Embryonic facial prominence (tissue), 1 donor: ENCODE measurements around the gene ARF3.
A peak's percentile ranks its signal among the peaks of the same experiment; 100 is the strongest.
"Not testable (repeated sequence)": the region's sequence is repeated elsewhere in the genome, so short reads cannot be mapped to it uniquely, and the experiment has no call there.

ENCODE experiments used
- DNase-seq: peaks from one replicate; pipeline ENCODE4 v3.0.0-alpha.2; 2016; ENCODE audit errors: extremely low spot score

Gene ARF3

DNA sequence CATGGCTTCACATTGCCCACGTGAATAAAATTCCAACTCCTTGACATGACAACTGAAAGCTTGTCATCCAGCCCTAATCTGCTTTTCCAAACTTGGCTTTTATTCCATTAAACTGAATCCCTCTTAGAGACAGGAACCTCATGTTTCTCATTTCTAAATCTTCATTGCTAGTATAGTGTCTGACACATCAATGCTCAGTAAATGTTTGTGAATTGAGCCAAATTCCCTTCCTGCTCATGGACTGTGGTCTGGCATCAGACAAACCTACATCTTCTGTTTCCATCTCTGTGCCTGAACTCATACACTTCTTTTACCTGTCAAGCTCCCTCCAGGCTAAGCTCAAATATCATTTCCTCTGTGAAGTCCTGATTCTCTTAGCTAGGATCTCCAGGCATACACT, 27.7 kb downstream of the ARF3 start:
- no peak for DNase-seq

DNA sequence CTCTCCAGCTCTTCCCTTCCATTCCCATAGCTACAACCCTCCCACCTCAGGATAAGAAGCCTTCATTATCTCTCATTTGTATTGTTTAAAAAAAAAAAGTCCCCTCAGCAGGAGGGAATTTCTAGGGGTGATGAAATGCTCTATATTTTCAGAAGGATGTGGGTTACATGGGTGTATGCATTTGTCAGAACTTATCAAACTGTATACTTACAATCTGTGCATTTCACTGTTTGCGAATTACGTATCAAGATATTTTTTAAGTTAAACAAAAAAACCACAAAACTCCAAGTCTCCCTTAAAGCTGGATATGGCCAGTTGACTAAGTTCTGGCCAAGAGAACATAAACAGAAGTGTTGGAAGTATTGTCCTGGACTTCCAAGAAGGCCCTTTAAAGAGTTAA, 30.0 kb downstream of the ARF3 start:
- no peak for DNase-seq

DNA sequence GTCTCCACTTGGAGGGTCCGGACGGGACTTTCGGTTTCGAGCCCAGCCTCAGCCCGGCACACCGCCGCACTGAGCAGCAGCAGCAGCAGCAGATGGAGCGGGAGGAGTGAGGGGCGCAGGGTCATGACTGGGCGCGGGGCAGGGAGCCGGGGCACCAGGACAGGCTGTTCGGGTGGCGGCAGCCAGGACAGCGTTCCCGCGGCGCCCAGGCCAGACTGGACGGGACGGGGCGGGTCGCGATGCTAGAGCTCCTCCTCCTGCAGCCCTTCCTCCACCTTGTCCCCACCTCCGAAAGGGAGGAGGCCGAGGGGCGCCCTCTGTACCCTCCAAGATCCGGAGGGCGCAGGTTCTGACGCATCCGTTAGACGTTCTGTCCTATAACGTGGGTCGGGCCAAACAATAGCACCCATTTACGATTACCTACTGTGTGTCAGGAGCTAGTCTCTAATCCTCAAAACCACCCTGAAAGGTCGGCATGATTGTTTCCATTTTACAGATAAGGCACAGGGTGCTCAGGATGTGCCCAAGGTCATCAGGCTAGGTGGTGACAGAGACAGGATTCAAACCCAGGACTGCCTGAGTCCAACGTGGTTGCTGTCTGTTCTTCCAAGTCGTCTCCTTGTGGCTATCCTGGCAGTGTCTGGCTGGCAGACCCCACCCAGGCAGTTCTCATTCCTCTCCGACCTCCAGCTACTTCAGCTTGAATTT, 31.8 kb downstream of the ARF3 start, which contains the start of gene FKBP11:
Gene FKBP11, minus strand, starts transcription at position 189 of the 708 bp plus-strand sequence. Its CDS starts 64 bp downstream, at position 125.
- DNase-seq = peak; percentile 23

DNA sequence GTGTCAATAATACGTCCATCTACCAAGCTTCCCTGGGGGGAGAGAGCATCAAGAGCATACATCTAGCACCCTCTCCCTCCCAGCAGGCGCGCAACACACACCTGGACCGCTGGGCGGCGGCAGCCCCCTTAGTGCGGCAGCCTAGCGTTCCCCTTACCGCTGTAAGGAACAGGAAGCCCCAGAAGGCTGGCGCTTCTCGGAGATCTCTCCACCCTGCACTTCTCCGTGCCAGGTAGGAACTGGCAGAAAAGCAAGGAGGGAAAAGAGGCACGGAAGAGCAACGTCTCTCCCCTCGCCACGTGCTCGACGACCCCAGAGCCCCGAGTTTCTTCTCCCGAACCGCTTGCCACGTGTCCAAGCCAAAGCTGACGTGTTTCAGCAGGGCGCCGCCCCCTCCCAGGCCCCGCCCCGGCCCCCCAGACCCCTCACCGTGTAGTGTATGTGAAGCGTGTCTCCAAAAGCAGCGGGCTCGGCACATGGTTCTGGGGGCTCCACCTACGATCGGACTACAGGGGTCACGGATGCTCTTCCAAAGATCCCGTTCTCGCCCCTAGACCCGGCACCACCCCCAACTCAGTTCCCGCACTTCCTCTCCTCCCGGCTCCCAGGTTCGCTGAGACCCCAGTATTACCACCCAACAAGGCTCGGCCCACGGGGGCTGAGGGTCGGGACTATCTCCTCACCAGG, 32.5 kb downstream of the ARF3 start:
- peak; percentile 9 for DNase-seq

DNA sequence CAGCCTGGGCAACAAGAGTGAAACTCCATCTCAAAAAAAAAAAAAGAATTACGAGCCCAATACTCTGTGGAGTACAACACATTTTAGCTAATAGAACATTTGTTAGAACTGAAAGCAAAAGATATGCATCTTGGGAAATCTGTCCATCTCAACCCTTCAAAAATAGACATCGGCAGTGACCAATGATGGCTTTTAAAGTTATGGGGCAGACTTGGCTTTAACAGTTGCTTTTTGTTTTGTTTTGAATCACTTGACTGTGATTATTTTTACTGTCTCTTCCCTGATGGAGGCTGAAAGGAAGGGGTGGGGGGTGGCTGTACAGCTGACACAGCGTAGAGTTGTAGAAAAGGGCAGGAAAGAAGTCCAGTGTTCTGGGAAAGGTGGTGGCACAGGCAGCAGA, 34.2 kb downstream of the ARF3 start:
- no peak for DNase-seq

DNA sequence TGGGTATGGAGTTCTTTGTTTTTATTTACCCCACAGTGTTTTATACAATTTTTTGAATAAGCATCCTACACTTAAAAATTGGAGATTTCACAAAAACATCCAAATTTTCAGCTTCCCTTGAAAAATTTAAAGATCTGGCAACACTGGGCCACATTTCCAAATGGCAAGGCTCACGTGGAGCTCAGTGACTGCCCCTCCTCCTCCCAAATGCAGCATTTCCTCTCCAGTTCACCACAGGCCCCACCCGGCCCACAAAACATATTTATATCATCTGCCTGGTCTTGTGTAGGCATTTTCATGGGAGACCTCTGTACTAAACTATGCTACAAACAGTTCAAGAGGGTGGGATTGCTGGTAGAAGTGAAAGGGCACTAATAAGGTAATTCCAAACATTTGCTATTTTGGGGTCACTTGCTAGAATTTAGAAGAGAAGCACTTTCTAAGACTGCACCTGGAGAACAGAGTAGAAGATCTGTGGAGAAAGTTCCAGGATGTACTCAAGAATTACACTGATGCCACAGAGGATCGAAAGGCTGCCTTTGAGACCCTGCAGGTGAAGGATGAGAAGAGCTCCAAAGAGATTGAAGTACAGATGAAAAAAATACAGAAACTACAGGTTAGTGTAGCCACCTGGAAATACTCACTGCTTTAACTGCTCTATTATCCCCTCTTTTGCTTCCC, 39.3 kb downstream of the ARF3 start:
- no peak for DNase-seq

DNA sequence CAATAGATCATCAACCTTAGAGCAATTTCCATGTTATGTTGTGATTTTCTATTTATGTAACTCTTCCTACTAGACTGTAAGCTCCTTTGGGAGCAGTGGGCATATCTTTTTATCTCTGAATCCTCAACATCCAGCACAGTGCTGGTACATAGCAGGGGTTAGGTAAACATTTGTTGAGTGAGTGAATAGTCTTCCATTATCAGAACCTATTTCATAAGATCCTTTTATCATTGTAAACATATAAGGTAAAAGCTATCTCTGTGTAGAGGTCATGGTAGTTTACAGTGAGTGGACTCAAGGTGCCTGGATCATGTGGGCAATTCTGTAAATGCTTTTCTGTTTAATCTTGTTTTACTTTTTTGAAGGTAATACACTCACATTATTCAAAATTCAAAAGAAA, 47.1 kb downstream of the ARF3 start:
- no peak for DNase-seq

DNA sequence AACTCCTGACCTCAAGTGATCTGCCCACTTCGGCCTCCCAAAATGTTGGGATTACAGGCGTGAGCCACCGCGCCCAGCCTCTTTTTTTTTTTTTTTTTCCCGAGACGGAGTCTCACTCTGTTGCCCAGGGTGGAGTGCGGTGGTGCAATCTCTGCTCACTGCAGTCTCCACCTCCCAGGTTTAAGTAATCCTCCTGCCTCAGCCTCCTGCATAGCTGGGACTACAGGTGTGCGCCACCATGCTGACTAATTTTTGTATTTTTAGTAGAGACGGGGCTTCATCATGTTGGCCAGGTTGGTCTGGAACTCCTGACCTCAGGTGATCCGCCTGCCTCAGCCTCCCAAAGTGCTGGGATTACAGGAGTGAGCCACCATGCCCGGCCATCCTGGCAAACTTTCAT, 47.6 kb downstream of the ARF3 start:
- not testable (repeated sequence) for DNase-seq

DNA sequence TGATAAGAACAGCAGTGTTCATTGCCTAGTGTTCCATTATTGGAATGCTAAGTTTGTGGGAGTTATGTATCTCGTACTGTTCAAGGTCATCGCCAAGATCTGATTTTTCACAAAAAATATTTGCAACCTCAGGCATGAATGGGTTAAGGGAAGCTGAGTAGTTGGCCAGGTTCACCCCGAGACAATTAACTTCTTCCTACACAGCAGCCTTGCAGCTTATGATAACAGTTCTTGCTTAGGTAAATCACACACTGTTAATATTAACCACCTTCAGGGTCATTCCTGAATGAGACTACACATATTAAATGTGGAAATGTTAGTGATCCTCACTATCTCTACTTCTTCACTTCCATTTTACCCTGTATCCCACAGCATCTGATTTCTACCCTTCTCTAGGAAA, 50.0 kb downstream of the ARF3 start:
- DNase-seq = no peak

DNA sequence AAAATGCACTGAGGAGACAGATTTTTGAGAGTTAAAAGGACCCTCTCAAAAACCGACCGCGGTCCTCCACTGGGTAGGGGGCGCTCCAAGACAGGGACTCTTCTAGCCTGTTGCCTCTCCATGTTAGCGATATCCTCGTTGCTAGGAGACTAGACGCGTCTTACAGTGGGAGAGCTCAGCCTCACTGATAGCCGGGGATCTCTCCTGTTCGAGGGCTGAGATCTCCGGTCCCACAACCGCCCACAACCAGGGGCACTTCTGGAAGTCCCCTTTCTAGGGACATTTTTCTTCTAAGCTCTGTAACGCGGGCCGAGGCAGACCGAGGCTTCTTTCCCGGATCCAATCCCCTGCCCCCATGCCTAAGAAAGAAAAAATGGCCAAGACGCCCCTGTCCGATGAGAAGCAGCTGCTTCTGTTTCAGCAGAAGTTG, 53.3 kb downstream of the ARF3 start:
- DNase-seq = peak; percentile 93

DNA sequence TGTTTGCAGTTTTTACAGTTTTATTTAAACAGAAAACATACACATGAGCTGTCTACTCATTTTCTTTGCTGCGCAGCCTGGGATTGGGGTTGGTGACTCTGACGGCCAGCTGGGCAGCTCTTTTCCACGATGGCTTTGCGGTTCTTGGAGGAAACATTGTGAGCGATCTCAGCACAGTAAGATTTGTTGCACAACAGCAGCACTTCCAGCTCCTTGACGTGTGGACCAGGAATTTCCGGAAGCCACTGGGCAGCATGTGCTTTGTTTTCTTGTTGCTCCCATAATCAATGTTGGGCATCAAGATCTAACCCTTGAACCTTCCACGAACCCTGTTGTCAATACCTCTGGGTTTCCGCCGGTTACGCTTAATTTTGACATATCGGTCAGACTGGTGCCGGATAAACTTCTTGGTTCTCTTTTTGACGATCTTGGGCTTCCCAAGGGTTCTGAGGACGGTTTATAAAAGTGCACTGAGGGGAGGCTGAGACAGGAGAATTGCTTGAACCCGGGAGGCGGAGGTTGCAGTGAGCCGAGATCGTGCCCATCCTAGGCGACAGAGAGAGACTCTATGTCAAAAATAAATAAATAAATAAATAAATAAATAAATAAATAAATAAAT, 53.8 kb downstream of the ARF3 start:
- no peak for DNase-seq

DNA sequence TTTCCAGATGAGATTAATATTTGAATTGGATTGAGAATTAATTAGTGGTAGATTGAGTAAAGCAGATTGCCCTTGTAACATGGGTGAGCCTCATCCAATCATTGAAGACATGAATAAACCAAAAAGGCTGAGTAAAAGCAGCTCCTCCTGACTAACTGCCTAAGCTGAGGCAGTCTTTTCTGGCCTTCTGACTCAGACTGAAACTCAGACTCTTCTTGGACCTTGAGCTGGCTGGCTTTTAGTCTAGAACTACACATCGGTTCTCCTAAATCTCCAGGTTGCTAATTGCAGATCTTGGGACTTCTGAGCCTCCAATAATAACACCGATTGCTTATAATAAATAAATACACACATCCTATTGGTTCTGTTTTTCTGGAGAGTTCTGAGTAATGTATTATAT, 56.0 kb downstream of the ARF3 start:
- DNase-seq = no peak

DNA sequence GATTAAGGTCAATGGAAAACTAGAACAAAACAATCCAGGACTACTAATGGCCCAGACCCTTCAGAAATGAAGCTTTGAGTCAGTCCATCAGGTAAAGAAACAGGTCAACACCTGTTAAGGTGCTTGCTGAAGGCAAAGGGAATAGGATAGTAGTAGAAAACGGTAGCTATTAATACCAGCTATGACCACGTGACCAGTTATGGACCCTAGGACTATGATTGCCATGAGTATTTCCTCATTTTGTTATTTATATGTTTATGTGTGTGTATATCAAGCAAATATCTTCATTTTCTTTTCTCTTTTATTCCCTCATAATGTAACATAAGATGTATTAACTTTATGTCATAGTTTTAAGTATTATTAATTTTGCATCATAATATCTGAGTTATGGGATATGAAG, 57.6 kb downstream of the ARF3 start:
- DNase-seq = no peak

DNA sequence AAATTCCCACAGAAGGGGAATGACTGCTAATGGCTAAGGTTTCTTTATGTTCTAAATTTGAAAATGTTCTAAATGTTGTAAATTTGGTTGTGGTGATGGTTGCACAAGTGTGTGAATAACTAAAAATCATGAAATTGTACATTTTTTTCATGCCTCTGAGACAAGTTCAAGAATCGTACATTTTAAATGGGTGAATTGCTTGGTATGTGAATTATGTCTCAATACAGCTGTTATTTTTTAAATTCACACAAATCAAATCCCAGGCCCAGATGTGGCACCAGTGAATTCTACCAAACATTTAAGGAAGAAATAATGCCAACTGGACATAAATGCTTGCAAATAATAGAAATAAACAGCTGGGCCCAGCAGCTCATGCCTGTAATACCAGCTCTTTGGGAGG, 63.0 kb downstream of the ARF3 start:
- no peak for DNase-seq

DNA sequence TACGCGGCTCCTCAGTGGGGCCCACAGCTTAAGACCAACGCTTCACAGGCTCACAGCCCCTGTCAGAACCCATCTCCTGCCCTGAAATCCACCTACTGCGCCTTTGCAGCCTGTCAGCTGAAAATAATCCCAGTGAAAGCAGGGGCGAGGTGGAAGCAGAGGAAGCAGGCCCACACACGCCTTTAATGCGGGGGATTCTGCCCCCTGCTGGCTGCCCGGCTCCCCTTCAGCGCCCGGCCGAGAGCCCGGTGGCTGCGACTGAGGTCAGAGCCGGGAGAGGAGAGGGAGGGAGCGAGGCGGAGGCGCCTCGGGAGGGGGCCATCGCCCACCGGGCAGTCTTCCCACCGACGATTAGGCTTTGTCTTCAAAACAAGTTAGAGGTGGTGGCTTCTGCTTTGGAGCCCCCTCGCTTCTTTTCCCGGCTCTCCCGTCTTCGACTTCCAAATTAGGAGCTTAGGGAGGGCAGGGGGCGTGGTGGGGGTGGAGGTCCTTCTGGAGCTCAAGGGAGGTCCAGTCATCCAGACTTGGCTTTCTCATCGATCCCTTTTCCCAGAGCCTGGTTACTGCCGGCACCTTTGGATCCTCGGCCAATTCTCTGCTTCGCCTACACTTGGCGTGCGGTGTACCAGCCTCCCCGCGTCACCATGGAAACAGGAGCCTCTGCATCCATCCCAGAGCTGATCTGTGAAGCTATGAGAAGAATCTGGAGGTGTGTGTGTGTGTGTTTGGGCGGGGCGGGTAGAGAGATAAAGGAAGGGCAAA, 66.4 kb downstream of the ARF3 start:
- peak; percentile 36 for DNase-seq

DNA sequence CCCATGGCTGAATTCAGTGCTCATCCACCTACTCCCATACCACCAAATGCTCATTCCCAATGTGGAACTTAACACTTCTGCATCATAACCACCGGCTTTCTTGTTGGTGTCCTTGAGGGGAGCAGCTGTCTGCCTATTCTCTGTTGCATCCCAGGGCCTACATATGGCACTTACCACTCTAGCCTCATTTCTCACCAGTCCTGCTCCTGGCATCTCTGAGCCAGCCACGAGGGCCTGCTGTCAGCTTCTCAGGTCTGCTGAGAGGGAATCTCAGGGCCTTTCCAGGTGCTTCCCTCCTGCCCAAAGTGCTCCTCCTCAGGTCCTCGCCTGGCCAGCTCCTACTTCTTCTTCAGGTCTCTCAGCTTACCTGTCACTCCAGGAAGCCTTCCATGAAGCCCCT, 67.6 kb downstream of the ARF3 start:
- no peak for DNase-seq
